GM13977 (cell line): Measurements from ENCODE around the gene SPATS2L.

Experiments used
- DNase-seq: peaks from one replicate; pipeline ENCODE4 v3.0.0; 2012; ENCODE audit warnings: low spot score
- in situ Hi-C: fragments of 300-500 bp; cut with MboI; formaldehyde crosslinking; loops from one replicate; pipeline ENCODE4 v1.12.0; 2022; ENCODE audit warnings: low sequenced_read_pairs, low pct_unique_long_range_greater_than_20kb, mixed read lengths, inconsistent platforms; ENCODE audit not compliant: unreplicated experiment
- TF ChIP-seq, protein P1 (sequence below): IDR thresholded peaks from 2 replicates; pipeline ENCODE4 v1.5.1; 2012; ENCODE audit warnings: mild to moderate bottlenecking, control low read depth; ENCODE audit not compliant: insufficient read depth; ENCODE audit errors: extremely low read depth, missing control alignments

The SPATS2L gene

GRCh38 chr2:200351815-200352214 is 45.3 kb downstream of the SPATS2L start:
- TF ChIP-seq, protein P1, sequence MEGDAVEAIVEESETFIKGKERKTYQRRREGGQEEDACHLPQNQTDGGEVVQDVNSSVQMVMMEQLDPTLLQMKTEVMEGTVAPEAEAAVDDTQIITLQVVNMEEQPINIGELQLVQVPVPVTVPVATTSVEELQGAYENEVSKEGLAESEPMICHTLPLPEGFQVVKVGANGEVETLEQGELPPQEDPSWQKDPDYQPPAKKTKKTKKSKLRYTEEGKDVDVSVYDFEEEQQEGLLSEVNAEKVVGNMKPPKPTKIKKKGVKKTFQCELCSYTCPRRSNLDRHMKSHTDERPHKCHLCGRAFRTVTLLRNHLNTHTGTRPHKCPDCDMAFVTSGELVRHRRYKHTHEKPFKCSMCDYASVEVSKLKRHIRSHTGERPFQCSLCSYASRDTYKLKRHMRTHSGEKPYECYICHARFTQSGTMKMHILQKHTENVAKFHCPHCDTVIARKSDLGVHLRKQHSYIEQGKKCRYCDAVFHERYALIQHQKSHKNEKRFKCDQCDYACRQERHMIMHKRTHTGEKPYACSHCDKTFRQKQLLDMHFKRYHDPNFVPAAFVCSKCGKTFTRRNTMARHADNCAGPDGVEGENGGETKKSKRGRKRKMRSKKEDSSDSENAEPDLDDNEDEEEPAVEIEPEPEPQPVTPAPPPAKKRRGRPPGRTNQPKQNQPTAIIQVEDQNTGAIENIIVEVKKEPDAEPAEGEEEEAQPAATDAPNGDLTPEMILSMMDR = no peak
- DNase-seq = no peak
- in situ Hi-C loops = no loop called here

GRCh38 chr2:200352636-200353035 is 46.1 kb downstream of the SPATS2L start:
- in situ Hi-C loops = no loop called here
- TF ChIP-seq, protein P1 = no peak
- DNase-seq = no peak

DNA sequence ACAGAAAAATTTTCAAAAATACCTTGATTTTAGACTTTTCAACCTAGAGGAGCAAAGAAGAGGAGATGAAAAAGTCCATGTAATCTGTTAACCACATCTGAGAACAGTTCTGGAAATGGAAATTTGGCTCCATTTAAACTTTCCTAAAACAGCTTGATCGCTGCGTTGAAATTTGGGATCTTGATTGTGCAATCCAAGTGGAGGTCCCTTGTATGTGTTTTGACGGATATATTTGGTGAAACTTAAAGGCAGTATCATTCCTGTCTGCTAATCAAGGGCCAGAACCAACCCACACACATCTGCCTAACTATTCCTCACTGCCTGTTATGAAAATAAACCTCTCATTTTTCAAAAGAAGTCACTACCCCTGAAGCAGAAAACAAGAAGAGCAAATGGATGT is 46.6 kb downstream of the SPATS2L start:
- in situ Hi-C loops = no loop called here
- no peak for DNase-seq
- TF ChIP-seq, protein P1 = no peak

DNA sequence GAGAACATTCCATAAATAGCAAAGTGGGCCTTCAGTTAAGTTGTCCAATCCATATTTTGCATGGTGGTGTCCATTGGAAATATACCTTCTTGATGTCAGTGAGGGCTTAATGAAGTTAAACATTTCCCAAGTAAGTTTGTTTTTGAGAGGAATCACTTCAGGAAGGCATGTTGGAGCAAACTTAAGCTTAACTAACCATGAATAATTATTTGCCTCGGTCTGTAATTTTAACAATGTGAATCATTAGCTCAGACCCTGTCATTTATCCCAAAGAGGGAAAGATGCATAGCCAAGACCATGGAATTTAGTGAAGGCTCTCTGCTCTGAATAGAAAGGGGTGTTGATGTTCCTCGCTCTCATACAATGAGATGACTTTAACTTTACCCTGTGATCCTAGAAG is 47.4 kb downstream of the SPATS2L start:
- DNase-seq = no peak
- in situ Hi-C loops = no loop called here
- TF ChIP-seq, protein P1 = no peak

- TF ChIP-seq, protein P1 = no peak
- in situ Hi-C loops = no loop called here
Observed at GRCh38 chr2:200354833-200355751, 48.6 kb downstream of the SPATS2L start.

GRCh38 chr2:200356321-200356720 is 49.8 kb downstream of the SPATS2L start:
- DNase-seq = no peak
- TF ChIP-seq, protein P1 = no peak
- in situ Hi-C loops = no loop called here

More at GRCh38 chr2:200354833-200355751, 48.6 kb downstream of the SPATS2L start:
- DNase-seq = no peak
